GM19099 (cell line): ENCODE data around the gene RGS19.

Experiments
- POLR2A ChIP-seq: IDR thresholded peaks from 3 replicates; pipeline ENCODE4 v1.6.1; 2011; ENCODE audit warnings: low read depth; ENCODE audit not compliant: insufficient read length; ENCODE audit errors: extremely low read depth

The RGS19 gene

GRCh38 chr20:64109831-64110391, 30.6 kb upstream of the RGS19 start:
- TF ChIP-seq POLR2A = no peak

- no peak for TF ChIP-seq POLR2A
Measured at GRCh38 chr20:64108731-64109681, 29.7 kb upstream of the RGS19 start.

GRCh38 chr20:64107736-64108457, 28.6 kb upstream of the RGS19 start:
- no peak for TF ChIP-seq POLR2A

GRCh38 chr20:64106981-64107735, 27.8 kb upstream of the RGS19 start, which contains the start of gene NPBWR2:
NPBWR2 (minus strand) TSS chr20:64107565; CDS start chr20:64106831, 734 bp downstream.
- TF ChIP-seq POLR2A = no peak

GRCh38 chr20:64106435-64106961, 27.2 kb upstream of the RGS19 start:
- TF ChIP-seq POLR2A = no peak

GRCh38 chr20:64105846-64106434, 26.6 kb upstream of the RGS19 start:
- no peak for TF ChIP-seq POLR2A

GRCh38 chr20:64104667-64105451, 25.5 kb upstream of the RGS19 start:
- TF ChIP-seq POLR2A = no peak

- no peak for TF ChIP-seq POLR2A
Measured at GRCh38 chr20:64103871-64104666, 24.8 kb upstream of the RGS19 start.

DNA sequence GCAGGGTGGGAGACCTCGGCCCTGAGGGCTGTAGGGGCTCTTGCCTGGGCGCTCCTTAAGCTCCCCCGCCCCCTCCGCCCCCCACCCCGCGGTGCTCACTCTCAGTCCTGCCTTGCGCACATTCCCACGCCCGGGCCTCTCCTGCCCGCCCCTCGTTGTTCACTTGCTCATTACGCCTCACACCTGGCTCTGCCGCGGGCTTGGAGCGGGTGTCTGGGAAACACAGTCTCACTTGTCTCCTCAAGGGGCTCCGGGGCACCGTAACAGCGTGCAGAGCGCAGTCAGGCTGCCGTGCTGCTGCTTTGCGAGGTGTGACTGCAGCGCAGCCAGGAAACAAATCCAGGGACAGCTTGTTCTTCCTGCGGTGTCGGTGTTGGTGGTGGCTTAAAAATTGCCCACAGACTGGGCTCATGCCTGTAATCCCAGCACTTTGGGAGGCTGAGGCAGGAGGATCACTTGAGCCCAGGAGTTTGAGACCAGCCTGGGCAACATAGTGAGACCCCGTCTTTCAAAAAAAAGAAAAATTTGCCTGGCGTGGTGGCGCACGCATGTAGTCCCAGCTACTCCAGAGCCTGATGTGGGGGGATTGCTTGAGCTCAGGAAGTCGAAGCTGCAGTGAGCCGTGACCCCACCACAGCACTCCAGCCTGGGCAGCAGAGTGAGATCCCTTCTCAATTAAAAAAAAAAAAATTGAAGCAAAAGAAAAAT, 23.5 kb upstream of the RGS19 start:
- no peak for TF ChIP-seq POLR2A

DNA sequence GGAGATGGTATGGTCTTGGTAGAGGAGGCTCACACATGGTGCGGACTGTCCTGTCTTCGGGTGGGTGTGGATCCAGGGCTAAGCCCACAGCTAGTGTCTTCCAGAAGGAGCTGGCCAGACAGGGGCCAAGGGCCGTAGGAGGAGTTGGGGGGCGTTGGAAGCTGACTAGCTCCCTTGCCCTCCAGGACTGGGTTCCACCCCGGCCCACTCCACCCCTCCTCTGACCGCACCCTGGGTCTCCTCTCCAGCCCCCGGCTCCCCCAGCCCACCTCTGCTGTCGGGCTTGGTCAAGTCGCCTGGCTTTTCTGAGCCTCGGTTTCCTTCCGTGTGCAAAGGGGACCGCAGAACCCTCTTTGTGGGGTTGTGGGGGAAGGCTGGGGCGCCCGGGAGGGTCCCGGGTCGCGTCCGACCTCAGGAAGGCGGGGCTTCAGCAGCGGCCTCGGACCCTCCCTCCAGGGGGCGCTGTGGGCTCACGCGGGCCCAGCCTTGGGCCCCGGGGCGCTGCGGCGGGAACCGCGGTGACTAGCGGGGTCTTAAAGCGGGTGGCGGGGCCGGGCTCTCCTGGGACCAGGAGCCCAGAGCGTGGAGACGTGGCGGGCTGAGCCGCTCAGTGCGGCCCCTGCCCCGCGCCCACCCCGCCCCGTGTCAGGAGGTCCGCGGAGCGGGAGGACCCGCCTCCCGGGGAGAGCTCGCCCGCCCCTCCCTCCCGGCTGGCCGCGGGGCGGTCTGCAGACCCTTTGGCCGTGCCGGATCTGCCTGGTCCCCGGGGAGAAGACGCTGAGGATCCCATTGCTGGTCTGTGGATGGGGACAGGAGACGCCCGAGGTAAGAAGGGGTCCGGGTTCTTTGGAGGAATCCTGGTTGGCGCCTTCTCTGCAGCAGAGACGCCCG, 22.7 kb upstream of the RGS19 start:
- no peak for TF ChIP-seq POLR2A
